SK-N-SH (cell line): Measurements from ENCODE around the gene SASH1.

Source experiments
- EZH2phosphoT487 ChIP-seq: fragments of 200-600 bp; sonication (generic); IDR thresholded peaks from 2 replicates; pipeline ENCODE4 v1.6.1; 2017; ENCODE audit warnings: low read depth, mixed run types, mild to moderate bottlenecking, antibody characterized with exemption, moderate library complexity, borderline replicate concordance
- FOXJ3 ChIP-seq: sonication (generic); formaldehyde crosslinking; IDR thresholded peaks from 2 replicates; pipeline ENCODE4 v1.5.1; 2020; ENCODE audit warnings: mild to moderate bottlenecking, missing genetic modification reagents
- GATA2 ChIP-seq: sonication (generic); formaldehyde crosslinking; IDR thresholded peaks from 2 replicates; pipeline ENCODE4 v1.5.0; 2020; ENCODE audit warnings: mild to moderate bottlenecking, missing genetic modification reagents
- MXI1 ChIP-seq: IDR thresholded peaks from 2 replicates; pipeline ENCODE4 v1.6.1; 2012; ENCODE audit warnings: mild to moderate bottlenecking, low read depth, low read length, improper control_type of control experiment
- NRF1 ChIP-seq: IDR thresholded peaks from 2 replicates; pipeline ENCODE4 v1.6.1; 2012; ENCODE audit warnings: low read depth, mild to moderate bottlenecking, low read length
- POLR2AphosphoS5 ChIP-seq: IDR thresholded peaks from 2 replicates; pipeline ENCODE4 v1.6.1; 2012; ENCODE audit warnings: low read depth, low read length
- RAD21 ChIP-seq: IDR thresholded peaks from 2 replicates; pipeline ENCODE4 v1.6.1; 2012; ENCODE audit warnings: mild to moderate bottlenecking, low read length
- RCOR1 ChIP-seq: fragments of 150-350 bp; IDR thresholded peaks from 2 replicates; pipeline ENCODE4 v1.6.1; 2017; ENCODE audit warnings: antibody characterized with exemption, low read length
- RFX5 ChIP-seq: IDR thresholded peaks from 2 replicates; pipeline ENCODE4 v1.6.1; 2012; ENCODE audit warnings: mild to moderate bottlenecking, improper control_type of control experiment, low read length
- SIN3A ChIP-seq: IDR thresholded peaks from 2 replicates; pipeline ENCODE4 v1.6.1; 2012; ENCODE audit warnings: low read depth, mild to moderate bottlenecking, low read length, moderate library complexity, borderline replicate concordance
- TF ChIP-seq, protein P1 (sequence below): fragments of 200-600 bp; sonication (generic); IDR thresholded peaks from 2 replicates; pipeline ENCODE4 v1.6.1; 2017; ENCODE audit warnings: antibody characterized with exemption, mild to moderate bottlenecking, moderate library complexity
- TF ChIP-seq, protein P2 (sequence below): IDR thresholded peaks from 2 replicates; pipeline ENCODE4 v1.6.1; 2012; ENCODE audit warnings: mild to moderate bottlenecking, low read depth, low read length, moderate library complexity
- TF ChIP-seq, protein P3 (sequence below): IDR thresholded peaks from 2 replicates; pipeline ENCODE4; 2012
- TF ChIP-seq, protein P4 (sequence below): IDR thresholded peaks from 2 replicates; pipeline ENCODE4 v1.4.0; 2012; ENCODE audit warnings: low read depth

DNA sequence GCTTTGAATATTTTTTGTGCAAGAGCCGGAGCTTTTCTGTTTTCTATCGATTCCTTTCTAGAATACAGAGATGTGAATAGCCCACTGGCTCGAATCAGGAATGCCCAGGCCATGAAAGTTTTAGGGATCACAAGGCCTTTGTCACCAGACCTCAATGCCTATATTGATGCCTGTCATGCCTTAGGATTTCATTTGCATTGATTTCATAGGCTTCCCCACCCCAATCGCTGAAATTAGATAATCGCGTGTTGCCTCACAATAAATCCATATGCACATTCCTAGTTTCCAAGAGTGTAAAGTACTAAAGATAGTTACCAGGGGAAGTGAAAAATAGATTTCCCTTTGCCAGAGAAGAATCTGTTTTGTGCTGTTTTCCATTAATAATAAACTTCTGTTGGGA, 150.8 kb downstream of the SASH1 start:
- TF ChIP-seq MXI1 (no peak), EZH2phosphoT487 (no peak), RAD21 (no peak), NRF1 (no peak), POLR2AphosphoS5 (no peak), FOXJ3 (CRISPR knock-in tag) (no peak), RFX5 (no peak), RCOR1 (no peak), GATA2 (no peak), SIN3A (no peak)
- TF ChIP-seq, protein P1, sequence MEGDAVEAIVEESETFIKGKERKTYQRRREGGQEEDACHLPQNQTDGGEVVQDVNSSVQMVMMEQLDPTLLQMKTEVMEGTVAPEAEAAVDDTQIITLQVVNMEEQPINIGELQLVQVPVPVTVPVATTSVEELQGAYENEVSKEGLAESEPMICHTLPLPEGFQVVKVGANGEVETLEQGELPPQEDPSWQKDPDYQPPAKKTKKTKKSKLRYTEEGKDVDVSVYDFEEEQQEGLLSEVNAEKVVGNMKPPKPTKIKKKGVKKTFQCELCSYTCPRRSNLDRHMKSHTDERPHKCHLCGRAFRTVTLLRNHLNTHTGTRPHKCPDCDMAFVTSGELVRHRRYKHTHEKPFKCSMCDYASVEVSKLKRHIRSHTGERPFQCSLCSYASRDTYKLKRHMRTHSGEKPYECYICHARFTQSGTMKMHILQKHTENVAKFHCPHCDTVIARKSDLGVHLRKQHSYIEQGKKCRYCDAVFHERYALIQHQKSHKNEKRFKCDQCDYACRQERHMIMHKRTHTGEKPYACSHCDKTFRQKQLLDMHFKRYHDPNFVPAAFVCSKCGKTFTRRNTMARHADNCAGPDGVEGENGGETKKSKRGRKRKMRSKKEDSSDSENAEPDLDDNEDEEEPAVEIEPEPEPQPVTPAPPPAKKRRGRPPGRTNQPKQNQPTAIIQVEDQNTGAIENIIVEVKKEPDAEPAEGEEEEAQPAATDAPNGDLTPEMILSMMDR = no peak
- TF ChIP-seq, protein P2, sequence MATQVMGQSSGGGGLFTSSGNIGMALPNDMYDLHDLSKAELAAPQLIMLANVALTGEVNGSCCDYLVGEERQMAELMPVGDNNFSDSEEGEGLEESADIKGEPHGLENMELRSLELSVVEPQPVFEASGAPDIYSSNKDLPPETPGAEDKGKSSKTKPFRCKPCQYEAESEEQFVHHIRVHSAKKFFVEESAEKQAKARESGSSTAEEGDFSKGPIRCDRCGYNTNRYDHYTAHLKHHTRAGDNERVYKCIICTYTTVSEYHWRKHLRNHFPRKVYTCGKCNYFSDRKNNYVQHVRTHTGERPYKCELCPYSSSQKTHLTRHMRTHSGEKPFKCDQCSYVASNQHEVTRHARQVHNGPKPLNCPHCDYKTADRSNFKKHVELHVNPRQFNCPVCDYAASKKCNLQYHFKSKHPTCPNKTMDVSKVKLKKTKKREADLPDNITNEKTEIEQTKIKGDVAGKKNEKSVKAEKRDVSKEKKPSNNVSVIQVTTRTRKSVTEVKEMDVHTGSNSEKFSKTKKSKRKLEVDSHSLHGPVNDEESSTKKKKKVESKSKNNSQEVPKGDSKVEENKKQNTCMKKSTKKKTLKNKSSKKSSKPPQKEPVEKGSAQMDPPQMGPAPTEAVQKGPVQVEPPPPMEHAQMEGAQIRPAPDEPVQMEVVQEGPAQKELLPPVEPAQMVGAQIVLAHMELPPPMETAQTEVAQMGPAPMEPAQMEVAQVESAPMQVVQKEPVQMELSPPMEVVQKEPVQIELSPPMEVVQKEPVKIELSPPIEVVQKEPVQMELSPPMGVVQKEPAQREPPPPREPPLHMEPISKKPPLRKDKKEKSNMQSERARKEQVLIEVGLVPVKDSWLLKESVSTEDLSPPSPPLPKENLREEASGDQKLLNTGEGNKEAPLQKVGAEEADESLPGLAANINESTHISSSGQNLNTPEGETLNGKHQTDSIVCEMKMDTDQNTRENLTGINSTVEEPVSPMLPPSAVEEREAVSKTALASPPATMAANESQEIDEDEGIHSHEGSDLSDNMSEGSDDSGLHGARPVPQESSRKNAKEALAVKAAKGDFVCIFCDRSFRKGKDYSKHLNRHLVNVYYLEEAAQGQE = no peak
- TF ChIP-seq, protein P3, sequence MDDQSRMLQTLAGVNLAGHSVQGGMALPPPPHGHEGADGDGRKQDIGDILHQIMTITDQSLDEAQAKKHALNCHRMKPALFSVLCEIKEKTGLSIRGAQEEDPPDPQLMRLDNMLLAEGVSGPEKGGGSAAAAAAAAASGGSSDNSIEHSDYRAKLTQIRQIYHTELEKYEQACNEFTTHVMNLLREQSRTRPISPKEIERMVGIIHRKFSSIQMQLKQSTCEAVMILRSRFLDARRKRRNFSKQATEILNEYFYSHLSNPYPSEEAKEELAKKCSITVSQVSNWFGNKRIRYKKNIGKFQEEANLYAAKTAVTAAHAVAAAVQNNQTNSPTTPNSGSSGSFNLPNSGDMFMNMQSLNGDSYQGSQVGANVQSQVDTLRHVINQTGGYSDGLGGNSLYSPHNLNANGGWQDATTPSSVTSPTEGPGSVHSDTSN = no peak
- TF ChIP-seq, protein P4, sequence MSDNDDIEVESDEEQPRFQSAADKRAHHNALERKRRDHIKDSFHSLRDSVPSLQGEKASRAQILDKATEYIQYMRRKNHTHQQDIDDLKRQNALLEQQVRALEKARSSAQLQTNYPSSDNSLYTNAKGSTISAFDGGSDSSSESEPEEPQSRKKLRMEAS = no peak
